Hepatocyte (in vitro differentiated cells): ENCODE results near the gene DNAH9. TPM values are rescaled to one million over a fixed set of nuclear protein-coding genes. Genes with fewer than 3 reads are reported as not detected.
"Not testable (repeated sequence)": the region's sequence is repeated elsewhere in the genome, so short reads cannot be mapped to it uniquely, and the experiment has no call there.

Experiments
- DNase-seq: peaks from one replicate; pipeline ENCODE4 v3.0.0-alpha.2; 2016; ENCODE audit warnings: low spot score
- H2AFZ ChIP-seq: fragments of 200-600 bp; sonication (generic); 2 replicates; pipeline ENCODE4 v1.6.0; 2016; ENCODE audit warnings: antibody characterized with exemption, mild to moderate bottlenecking
- H3K27ac ChIP-seq: fragments of 200-600 bp; sonication (generic); 2 replicates; pipeline ENCODE4 v1.5.1; 2016; ENCODE audit warnings: mild to moderate bottlenecking
- H3K27me3 ChIP-seq: fragments of 200-600 bp; sonication (generic); 2 replicates; pipeline ENCODE4 v1.6.1; 2016
- H3K36me3 ChIP-seq: fragments of 200-600 bp; sonication (generic); replicated peaks from 2 replicates; pipeline ENCODE4 v1.5.1; 2016; ENCODE audit warnings: low read depth; ENCODE audit not compliant: insufficient read depth
- H3K4me1 ChIP-seq: fragments of 200-600 bp; sonication (generic); 2 replicates; pipeline ENCODE4 v1.5.1; 2016; ENCODE audit warnings: mild to moderate bottlenecking, moderate library complexity; ENCODE audit not compliant: insufficient read depth
- H3K4me2 ChIP-seq: fragments of 200-600 bp; sonication (generic); 2 replicates; pipeline ENCODE4 v1.6.0; 2016
- H3K4me3 ChIP-seq: fragments of 200-600 bp; sonication (generic); 2 replicates; pipeline ENCODE4 v1.5.1; 2016; ENCODE audit warnings: mild to moderate bottlenecking
- H3K79me2 ChIP-seq: fragments of 200-600 bp; sonication (generic); 2 replicates; pipeline ENCODE4 v1.6.0; 2017; ENCODE audit warnings: mild to moderate bottlenecking
- H3K9me2 ChIP-seq: fragments of 200-600 bp; sonication (generic); replicated peaks from 2 replicates; pipeline ENCODE4 v1.6.0; 2017; ENCODE audit warnings: mild to moderate bottlenecking; ENCODE audit not compliant: insufficient read depth
- H3K9me3 ChIP-seq: fragments of 200-600 bp; sonication (generic); 2 replicates; pipeline ENCODE4 v1.5.1; 2016; ENCODE audit warnings: low read depth, mild to moderate bottlenecking
- H4K20me1 ChIP-seq: fragments of 200-600 bp; sonication (generic); 2 replicates; pipeline ENCODE4 v1.6.0; 2016; ENCODE audit warnings: mild to moderate bottlenecking; ENCODE audit not compliant: insufficient read depth, poor library complexity, severe bottlenecking
- EZH2 ChIP-seq: fragments of 200-600 bp; sonication (generic); IDR thresholded peaks from 2 replicates; pipeline ENCODE4 v1.6.1; 2016; ENCODE audit warnings: antibody characterized with exemption, mild to moderate bottlenecking, borderline replicate concordance
- EZH2phosphoT487 ChIP-seq: fragments of 200-600 bp; sonication (generic); IDR thresholded peaks from one replicate; pipeline ENCODE4 v1.6.1; 2018; ENCODE audit warnings: antibody characterized with exemption, mild to moderate bottlenecking, low read depth, moderate library complexity; ENCODE audit not compliant: unreplicated experiment, severe bottlenecking
- WGBS: methylation state at CpG from one replicate; pipeline ENCODE4 v1.1.6; 2016; ENCODE audit warnings: low lambda C conversion rate; ENCODE audit errors: missing lambda C conversion rate; 5-methylcytosine and 5-hydroxymethylcytosine counted together
- polyA plus RNA-seq: library from polyadenylated mRNA; unstranded; fragments of >200 nt; fragmentation: Nextera tagmentation; extraction: Ambion mirVana; gene quantifications from 2 replicates; pipeline ENCODE4 v1.2.1, GENCODE V29; 2016
- total RNA-seq: library from RNA; depleted of rRNA; stranded (reverse); fragments of >200 nt; gene quantifications from 2 replicates; pipeline ENCODE4 v1.2.3, GENCODE V29; 2014
- TF ChIP-seq, protein P1 (sequence below): fragments of 200-600 bp; sonication (generic); IDR thresholded peaks from 2 replicates; pipeline ENCODE4 v1.5.1; 2016; ENCODE audit warnings: antibody characterized with exemption, mild to moderate bottlenecking; ENCODE audit not compliant: poor library complexity

Gene DNAH9
- total and polyA plus RNA-seq, 2 experiments from 2014 or later = 1.2 to 2.7 TPM

DNA sequence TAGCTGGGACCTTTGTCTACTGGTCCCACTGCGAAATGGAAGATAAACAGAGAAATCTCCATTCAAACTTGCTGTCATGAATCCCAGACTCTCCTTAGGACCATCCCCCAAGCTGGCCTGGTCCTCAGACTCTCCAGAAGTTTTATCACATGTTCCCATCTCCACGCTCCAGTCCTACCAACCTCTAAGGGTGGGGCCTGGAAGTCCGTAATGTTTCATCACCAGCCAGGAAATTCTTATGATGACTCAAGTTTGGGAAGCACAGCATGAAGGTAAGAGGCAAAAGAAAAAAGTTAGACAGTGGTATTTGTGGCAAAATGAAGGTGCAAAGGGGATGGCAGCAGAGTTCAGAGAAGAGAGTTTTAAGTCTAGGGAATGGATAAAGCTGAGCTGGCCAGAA, 346.3 kb downstream of the DNAH9 start:
- no peak overlapping the region for H3K4me2 ChIP-seq
- no peak overlapping the region for H2AFZ ChIP-seq
- H3K36me3 ChIP-seq = no peaks in the 10 kb centered on the region
- DNase-seq = no peak
- H3K9me2 ChIP-seq = no peaks in the 10 kb centered on the region
- no peaks in the 10 kb centered on the region for H3K79me2 ChIP-seq
- H3K27ac ChIP-seq = no peak overlapping the region
- no peaks in the 10 kb centered on the region for H3K27me3 ChIP-seq
- no peaks in the 10 kb centered on the region for H3K9me3 ChIP-seq
- no peaks in the 10 kb centered on the region for H3K4me1 ChIP-seq
- 51% methylated on average over 3 of the region's 3 CpGs for WGBS
- TF ChIP-seq EZH2 (no peak), EZH2phosphoT487 (no peak)
- TF ChIP-seq, protein P1, sequence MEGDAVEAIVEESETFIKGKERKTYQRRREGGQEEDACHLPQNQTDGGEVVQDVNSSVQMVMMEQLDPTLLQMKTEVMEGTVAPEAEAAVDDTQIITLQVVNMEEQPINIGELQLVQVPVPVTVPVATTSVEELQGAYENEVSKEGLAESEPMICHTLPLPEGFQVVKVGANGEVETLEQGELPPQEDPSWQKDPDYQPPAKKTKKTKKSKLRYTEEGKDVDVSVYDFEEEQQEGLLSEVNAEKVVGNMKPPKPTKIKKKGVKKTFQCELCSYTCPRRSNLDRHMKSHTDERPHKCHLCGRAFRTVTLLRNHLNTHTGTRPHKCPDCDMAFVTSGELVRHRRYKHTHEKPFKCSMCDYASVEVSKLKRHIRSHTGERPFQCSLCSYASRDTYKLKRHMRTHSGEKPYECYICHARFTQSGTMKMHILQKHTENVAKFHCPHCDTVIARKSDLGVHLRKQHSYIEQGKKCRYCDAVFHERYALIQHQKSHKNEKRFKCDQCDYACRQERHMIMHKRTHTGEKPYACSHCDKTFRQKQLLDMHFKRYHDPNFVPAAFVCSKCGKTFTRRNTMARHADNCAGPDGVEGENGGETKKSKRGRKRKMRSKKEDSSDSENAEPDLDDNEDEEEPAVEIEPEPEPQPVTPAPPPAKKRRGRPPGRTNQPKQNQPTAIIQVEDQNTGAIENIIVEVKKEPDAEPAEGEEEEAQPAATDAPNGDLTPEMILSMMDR = no peak
- no peak overlapping the region for H3K4me3 ChIP-seq
- no peaks in the 10 kb centered on the region for H4K20me1 ChIP-seq

DNA sequence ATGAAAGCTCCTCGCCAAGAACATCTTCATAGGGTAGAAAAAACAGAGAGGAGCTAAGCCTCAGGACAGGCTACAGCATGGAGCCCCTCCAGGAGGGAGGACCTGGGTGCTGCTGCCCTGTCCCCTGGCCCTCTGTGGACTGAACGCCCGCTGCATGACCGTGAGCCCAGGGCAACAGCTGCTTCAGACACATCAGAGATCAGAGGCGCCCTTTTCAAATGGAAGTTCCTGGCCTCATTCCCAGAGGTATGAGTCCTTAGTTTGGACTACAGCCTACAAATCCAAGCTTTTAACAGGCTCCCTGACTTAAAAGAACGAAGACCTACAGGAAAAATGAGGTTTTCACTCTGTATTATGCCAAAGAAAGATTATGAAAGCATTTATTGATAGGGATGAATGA, 350.5 kb downstream of the DNAH9 start:
- no peak overlapping the region for H3K4me2 ChIP-seq
- no peaks in the 10 kb centered on the region for H3K79me2 ChIP-seq
- H3K9me2 ChIP-seq = no peaks in the 10 kb centered on the region
- H3K4me3 ChIP-seq = no peak overlapping the region
- TF ChIP-seq EZH2 = no peak
- no peak for TF ChIP-seq EZH2phosphoT487
- TF ChIP-seq, protein P1 = no peak
- H3K4me1 ChIP-seq = no peaks in the 10 kb centered on the region
- peaks cover 1% of the 10 kb centered on the region for H3K9me3 ChIP-seq
- no peak overlapping the region for H3K27ac ChIP-seq
- peak; percentile 35 for DNase-seq
- H2AFZ ChIP-seq = no peak overlapping the region
- 80% methylated on average over 6 of the region's 6 CpGs for WGBS
- H3K36me3 ChIP-seq = no peaks in the 10 kb centered on the region
- no peaks in the 10 kb centered on the region for H3K27me3 ChIP-seq
- no peaks in the 10 kb centered on the region for H4K20me1 ChIP-seq

- H3K27ac ChIP-seq, H3K9me2 ChIP-seq, H3K36me3 ChIP-seq, H3K79me2 ChIP-seq, H2AFZ ChIP-seq, H3K4me1 ChIP-seq, H3K9me3 ChIP-seq, H3K4me2 ChIP-seq, H4K20me1 ChIP-seq, H3K4me3 ChIP-seq, DNase-seq, H3K27me3 ChIP-seq: not testable (repeated sequence)
- 94% methylated on average over 1 of the region's 1 CpG for WGBS
These were observed 351.3 kb downstream of the DNAH9 start for GRCh38 chr17:11949571-11949970.

- DNase-seq = no peak
- H2AFZ ChIP-seq = no peak overlapping the region
- 78% methylated on average over 7 of the region's 7 CpGs for WGBS
These were observed 352.7 kb downstream of the DNAH9 start for GRCh38 chr17:11950771-11951519.

More at GRCh38 chr17:11950771-11951519, 352.7 kb downstream of the DNAH9 start:
- Histone ChIP-seq H3K9me3 (peaks cover 9% of the 10 kb centered on the region), H3K9me2 (no peaks in the 10 kb centered on the region), H3K4me3 (no peak overlapping the region), H3K4me1 (no peaks in the 10 kb centered on the region), H3K79me2 (no peaks in the 10 kb centered on the region), H4K20me1 (no peaks in the 10 kb centered on the region), H3K27me3 (no peaks in the 10 kb centered on the region), H3K4me2 (no peak overlapping the region), H3K27ac (no peak overlapping the region), H3K36me3 (no peaks in the 10 kb centered on the region)
- no peak for TF ChIP-seq EZH2phosphoT487
- TF ChIP-seq, protein P1 = no peak
- TF ChIP-seq EZH2 = no peak
